ENCODE results near the gene CACNG6.

Gene CACNG6

DNA sequence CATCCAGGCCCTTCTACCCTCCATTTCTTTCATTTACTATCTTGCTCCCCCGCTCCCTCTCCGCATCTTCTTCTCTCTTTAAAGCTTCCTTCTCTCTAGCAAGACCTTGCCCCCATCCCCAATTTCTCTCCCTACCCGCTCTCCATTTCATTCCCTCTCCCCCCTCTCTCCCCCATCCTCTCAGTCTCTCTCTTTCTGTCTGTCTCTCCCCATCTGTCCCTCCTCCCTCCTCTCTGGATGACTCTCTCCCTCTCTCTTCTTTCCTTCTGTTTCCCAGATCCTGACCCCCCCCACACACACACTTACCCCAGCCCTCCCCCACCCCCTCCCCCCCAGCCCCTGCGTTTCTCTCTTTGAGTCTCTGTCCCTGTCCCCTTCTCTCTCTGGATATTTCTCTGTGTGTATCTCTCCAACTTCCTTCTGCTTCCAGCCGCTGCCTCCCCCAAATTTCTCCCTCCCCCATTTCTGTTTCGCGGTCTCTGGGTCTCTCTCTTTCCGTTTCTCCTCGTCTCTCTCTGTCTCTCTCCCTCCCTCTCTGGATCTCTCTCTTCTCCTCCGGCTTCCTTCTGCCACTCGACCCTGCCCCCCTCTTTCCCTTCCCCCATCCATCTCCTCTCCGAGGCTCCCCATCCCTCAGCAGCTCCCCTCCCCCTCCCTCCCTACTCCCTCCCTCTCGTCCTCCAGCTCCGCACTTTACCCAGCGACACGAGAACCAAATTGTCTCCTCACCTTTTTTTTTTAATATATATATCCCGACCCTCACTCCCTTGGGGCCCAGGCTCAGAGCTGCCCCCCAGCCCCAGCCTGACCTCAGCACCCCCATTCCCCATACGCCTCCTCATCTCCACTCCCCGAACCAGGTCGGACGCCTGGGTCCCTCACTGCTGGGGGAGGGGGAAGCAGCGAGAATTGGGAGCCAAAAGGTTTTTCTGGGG, 32.3 kb upstream of the CACNG6 start:
- no peak for DNase-seq (ENCODE audit: insufficient read length, low spot score)
- no peak for TF ChIP-seq POLR2A (IDR thresholded peaks at IDR 0.05; ENCODE audit: low read depth, low read length)
- FAIRE-seq, result no peak

DNA sequence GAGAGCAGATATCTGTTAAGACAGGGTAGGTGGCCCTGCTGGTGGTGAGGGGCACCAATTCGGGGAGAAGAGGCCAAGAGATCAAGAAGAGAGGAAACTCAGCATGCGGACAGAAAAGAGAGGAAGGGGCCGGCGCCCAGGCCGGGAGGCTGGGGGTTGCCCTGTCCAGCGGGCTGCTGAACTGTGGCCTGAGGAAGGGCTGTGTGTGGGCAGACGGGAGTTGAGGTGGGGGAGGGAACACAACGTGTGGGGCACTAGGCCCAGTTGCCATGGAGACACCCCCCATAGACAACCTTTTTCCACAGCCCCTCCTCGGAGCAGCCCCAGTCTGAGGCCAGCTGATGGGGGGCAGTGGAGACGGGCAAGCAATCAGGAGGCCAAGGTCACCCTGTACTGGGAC, 31.2 kb upstream of the CACNG6 start:
- TF ChIP-seq POLR2A (IDR thresholded peaks at IDR 0.05; ENCODE audit: low read depth, low read length), result no peak
- DNase-seq (ENCODE audit: insufficient read length, low spot score), result no peak
- no peak for FAIRE-seq

DNA sequence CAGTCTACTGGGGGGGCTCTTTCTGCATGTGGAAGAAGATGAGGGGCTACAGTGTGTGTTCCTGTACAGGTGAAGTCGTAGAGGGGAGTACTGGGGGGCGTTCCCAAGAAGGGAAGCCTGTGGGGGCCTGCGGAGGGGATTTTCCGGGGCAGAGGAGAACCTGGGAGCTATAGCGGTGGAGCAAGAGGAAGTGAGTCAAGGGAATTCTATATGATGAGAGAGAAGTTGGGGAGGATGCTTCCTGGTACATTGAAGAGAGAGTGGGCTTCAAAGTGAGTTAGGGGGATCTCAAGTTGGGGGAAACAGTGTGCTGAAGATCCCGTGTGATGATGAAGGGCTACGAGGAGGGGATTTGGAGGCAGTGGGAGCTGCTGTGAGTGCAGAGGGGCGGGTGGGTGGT, 30.6 kb upstream of the CACNG6 start:
- no peak for DNase-seq (ENCODE audit: insufficient read length, low spot score)
- FAIRE-seq, result no peak
- no peak for TF ChIP-seq POLR2A (IDR thresholded peaks at IDR 0.05; ENCODE audit: low read depth, low read length)

DNA sequence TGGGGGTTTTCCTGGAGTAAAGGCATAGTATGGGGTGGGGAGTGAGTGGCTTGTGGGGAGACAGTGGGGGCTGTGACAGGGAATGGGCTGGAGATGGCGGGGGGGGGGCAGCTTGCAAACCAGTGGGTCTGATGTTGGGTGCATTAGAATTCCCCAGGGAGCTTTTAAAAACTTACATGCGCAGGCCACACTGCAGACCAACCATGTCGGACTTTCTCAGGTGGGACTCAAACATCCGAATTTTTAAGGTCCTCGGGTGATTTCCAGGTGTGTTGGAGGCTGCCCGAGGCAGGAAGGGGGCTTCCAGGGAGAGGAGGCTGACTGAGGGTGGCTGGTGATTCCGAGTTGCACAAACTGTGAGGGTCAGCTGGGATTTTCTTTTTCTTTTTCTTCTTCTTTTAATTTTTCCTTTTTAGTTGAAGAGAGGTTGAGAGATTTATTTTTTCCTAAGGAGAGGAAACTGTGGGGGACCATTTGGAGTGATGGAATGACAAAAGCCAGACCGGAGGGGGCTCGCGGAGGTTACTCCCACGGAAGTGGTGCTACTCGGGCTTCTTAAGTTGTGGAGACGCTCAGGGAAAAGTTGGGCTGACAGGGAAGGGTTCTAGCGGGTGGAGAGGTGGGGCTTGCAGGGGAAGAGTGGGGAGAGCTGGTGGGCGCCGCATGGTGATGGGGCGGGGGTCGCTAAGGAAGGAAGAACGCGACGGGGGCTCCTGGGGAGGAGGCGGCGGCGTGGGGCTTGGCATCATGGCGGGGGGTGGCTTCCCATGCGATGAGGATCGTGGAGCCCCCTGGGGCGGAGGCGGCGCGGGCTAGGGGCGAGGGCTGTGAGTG, 29.7 kb upstream of the CACNG6 start:
- DNase-seq (ENCODE audit: insufficient read length, low spot score), result peak; percentile 91
- TF ChIP-seq POLR2A (IDR thresholded peaks at IDR 0.05; ENCODE audit: low read depth, low read length), result peak; percentile 48; the same call in 1 of the 2 replicates
- no peak for FAIRE-seq

DNA sequence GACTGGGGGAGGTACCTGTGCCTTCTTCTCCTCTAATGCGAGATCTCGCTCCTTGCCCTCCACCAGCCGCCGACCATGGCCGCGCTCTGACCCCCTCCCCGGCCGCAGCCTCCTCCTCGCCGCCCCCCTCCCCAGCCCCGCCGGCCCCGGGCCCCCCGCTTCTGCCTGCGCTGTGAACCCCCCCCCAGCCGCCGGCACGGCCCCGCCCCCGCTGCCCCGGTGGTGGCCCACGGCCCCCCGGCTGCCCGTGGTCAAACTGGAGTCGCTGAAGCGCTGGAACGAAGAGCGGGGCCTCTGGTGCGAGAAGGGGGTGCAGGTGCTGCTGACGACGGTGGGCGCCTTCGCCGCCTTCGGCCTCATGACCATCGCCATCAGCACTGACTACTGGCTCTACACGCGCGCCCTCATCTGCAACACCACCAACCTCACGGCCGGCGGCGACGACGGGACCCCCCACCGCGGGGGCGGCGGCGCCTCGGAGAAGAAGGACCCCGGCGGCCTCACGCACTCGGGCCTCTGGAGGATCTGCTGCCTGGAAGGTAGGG, 28.5 kb upstream of the CACNG6 start, which contains the start of gene CACNG8:
CACNG8 (plus strand) TSS at position 51 of the 545 bp plus-strand sequence.
- FAIRE-seq (no peak), DNase-seq (ENCODE audit: insufficient read length, low spot score) (no peak)
- TF ChIP-seq POLR2A (IDR thresholded peaks at IDR 0.05; ENCODE audit: low read depth, low read length), result no peak

DNA sequence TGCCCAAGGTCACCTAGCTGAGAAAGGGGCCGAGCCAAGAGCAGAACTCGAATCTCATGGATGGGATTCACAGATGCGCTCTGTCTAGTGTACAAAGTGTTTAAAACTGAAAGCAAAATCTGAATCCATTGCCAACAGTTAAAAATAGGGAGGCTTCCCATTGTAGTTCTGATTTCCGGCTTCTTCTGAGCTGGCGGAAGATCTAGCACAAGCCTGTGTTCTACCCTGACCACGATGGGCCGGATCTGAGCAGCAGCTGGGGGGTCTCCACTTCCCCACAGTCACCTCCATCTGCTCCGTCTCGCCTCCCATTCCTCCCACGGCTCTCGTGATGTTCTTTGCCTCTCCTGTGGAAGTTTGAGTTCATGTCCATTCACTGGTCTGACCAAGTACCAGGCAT, 26.3 kb upstream of the CACNG6 start:
- TF ChIP-seq POLR2A (IDR thresholded peaks at IDR 0.05; ENCODE audit: low read depth, low read length), result no peak
- no peak for FAIRE-seq
- no peak for DNase-seq (ENCODE audit: insufficient read length, low spot score)

DNA sequence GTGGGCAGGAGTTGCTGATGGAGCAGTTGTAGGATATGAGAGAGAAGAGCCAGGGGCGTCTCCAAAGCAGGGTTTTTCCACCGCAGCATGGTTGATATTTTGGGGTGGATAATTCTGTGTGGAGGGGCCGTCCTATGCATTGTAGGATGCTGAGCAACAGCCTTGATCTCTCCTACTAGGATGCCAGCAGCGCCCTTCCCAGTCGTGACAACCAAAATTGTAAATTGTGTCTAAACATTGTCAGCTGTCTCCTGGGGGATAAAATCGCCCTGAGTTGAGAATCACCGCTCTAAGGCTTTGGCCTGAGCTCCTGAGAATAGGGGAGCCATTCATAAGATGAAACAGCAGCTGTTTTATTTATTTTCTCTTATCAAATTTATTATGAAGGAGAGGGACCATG, 24.5 kb upstream of the CACNG6 start:
- no peak for DNase-seq (ENCODE audit: insufficient read length, low spot score)
- FAIRE-seq, result no peak
- no peak for TF ChIP-seq POLR2A (IDR thresholded peaks at IDR 0.05; ENCODE audit: low read depth, low read length)

DNA sequence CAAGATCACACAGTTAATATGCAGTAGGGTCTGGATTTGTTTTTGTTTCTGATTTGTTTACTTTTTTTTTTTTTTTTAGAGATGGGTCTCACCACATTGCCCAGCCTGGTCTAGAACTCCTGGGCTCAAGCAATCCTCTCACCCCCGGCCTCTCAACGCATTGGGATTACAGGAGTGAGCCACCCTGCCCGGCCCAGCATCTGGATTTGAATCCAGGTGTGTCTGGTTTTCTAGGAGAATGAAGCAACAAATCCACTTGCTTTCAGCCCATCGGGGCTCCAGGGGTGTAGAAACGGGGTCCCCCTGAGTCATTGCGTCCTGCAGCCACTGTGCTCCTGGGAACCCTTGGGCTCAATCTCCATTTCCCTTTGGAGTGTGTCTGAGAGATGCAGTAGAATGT, 22.1 kb upstream of the CACNG6 start:
- FAIRE-seq (no peak), DNase-seq (ENCODE audit: insufficient read length, low spot score) (no peak)
- TF ChIP-seq POLR2A (IDR thresholded peaks at IDR 0.05; ENCODE audit: low read depth, low read length), result no peak

DNA sequence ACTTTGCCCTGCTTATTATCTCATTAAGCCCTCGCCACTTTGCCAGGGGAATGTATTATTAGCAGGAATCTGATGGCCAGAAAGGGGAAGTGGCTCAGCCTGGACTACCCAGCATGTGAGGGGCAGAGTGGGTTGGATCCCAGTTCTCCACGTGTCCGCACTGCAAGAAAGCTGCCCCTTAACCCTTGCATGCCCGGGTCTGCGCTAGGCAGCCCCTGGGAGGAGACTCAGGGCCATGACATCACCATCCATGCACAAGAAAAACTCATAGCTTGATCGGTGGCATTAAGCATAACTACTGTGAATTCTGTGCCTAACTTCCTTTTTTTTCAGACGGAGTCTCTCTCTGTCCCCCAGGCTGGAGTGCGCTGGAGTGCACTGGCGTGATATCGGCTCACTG, 19.8 kb upstream of the CACNG6 start:
- DNase-seq (ENCODE audit: insufficient read length, low spot score), result no peak
- FAIRE-seq, result no peak
- no peak for TF ChIP-seq POLR2A (IDR thresholded peaks at IDR 0.05; ENCODE audit: low read depth, low read length)

DNA sequence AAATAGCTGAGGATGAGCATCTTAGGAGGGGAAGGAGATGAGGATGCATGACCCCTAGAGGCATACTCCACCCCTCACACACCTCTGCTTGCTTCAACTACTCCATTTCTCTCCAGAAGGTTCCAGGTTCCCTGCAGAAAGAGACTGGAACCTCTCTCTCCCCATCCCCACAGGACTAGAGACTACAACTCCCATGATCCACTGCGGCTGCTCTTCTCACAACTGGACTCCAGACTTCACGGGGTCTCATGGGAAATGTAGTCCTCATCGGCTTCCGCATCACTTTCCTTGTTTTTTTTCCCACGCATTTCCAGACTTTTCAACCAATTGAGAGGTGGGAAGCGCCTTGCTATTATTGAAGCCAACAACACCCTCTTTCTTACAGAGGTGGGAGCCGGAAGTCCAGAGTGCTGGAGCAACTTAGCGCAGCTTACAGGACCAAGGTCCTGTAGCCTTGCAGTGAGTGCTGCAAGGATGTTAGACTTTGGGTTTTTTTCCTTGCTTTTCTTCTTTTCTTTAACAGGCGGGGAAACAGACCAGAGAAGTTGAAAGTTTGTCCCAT, 13.9 kb upstream of the CACNG6 start:
- peak; percentile 95 for DNase-seq (ENCODE audit: insufficient read length, low spot score)
- peak; percentile 15 for FAIRE-seq

DNA sequence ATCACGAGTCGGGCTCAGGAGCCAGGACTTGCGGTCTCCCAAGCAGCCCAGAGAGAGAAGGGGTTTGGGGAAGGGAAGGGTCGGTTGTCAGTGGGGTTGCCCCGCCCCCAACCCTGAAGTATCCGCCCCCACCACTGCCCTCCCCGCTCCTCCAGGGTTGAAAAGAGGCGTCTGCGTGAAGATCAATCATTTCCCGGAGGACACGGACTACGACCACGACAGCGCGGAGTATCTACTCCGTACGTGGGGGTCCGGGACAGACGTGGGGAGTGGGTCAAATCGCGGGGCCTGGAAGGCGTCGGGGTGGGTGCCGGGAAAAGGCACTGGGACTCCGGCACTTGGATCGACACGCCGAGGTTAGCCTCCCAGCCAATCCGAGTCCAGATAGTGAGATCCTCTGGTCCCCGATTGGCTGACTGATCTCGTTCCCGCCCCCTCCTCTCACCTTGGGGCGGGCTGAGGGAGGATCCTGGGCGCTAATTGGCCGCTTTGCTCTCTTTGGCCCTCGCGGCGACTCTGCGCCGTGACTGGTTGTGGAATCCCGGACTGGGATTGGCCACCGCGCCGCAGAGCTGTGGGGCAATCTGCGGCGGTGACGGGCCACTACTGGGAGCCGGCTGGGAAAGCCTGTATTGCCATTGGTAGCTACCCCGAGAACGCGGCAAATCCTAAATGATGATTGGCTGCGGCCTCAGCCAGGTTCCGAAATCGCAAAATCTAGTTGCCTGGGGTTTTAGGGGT, 13.3 kb upstream of the CACNG6 start:
- FAIRE-seq, result no peak
- DNase-seq (ENCODE audit: insufficient read length, low spot score), result peak; percentile 94

More for the DNA sequence above, 13.9 kb upstream of the CACNG6 start:
- 0 out of 2 replicates have a peak, but pooled peaks have one; percentile 2 for TF ChIP-seq POLR2A (IDR thresholded peaks at IDR 0.05; ENCODE audit: low read depth, low read length)

DNA sequence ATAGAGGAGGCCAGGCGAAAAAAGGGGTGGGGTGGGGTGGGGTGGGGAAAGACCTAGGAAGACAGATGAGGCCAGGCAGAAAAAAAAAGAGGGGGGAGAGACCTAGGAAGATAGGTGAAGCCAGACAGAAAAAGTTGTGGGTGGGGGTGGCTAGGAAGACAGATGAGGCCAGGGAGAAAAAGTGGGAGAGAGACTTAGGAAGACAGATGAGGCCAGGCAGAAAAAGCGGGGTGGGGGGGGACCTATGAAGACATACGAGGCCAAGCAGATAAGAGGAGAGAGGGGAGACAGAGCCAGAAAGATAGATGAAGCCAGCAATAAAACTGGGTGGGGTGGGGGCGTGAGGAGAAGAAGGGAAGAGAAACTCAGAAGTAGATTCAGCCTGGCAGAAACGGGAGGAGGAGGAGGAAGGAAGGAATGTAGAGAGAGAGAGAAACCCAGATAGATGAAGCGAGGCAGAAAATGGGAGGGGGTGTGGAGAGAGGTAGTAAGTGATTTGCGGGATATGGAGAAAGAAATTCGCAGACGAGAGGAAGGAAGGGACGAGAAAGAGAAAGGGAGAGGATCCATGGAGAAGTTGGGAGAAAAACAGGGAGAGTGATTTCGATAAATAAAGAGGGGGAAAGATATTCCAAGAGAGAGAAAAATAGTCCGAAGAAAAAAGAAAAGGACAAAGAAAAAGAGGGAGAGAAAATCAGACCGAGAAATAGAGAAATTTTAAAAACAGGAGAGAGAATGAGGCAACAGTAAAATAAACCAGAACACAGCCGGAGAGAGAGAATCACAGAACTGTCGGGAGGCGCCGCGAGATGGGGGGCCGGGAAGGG, 12.2 kb upstream of the CACNG6 start:
- DNase-seq (ENCODE audit: insufficient read length, low spot score), result no peak
- no peak for FAIRE-seq
- no peak for TF ChIP-seq POLR2A (IDR thresholded peaks at IDR 0.05; ENCODE audit: low read depth, low read length)

More for the DNA sequence above, 13.3 kb upstream of the CACNG6 start:
- TF ChIP-seq POLR2A (IDR thresholded peaks at IDR 0.05; ENCODE audit: low read depth, low read length), result no peak

Data from H54 (cell line).